Embryonic facial prominence (tissue), 1 donor: ENCODE results near the gene C1QTNF1.
"Not testable (repeated sequence)": the region's sequence is repeated elsewhere in the genome, so short reads cannot be mapped to it uniquely, and the experiment has no call there.

Experiments used
- DNase-seq: peaks from one replicate; pipeline ENCODE4 v3.0.0-alpha.2; 2016; ENCODE audit errors: extremely low spot score

The C1QTNF1 gene

DNA sequence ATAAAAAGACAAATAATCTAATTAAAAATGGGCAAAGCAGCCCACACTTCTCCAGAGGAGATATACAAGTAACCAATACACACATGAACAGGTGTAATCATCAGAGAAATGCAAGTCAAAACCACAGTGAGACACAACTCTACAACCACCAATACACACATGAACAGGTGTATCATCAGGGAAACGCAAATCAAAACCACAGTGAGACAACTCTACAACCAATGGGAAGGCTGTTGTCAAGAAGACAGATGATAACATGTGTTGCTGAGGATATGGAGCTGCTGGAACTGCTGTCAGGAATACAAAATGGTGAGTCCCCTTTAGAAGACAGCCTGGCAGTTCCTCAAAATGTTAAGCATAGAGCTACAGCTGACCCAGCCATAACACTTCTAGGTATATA is 28.2 kb downstream of the C1QTNF1 start:
- DNase-seq, result no peak

DNA sequence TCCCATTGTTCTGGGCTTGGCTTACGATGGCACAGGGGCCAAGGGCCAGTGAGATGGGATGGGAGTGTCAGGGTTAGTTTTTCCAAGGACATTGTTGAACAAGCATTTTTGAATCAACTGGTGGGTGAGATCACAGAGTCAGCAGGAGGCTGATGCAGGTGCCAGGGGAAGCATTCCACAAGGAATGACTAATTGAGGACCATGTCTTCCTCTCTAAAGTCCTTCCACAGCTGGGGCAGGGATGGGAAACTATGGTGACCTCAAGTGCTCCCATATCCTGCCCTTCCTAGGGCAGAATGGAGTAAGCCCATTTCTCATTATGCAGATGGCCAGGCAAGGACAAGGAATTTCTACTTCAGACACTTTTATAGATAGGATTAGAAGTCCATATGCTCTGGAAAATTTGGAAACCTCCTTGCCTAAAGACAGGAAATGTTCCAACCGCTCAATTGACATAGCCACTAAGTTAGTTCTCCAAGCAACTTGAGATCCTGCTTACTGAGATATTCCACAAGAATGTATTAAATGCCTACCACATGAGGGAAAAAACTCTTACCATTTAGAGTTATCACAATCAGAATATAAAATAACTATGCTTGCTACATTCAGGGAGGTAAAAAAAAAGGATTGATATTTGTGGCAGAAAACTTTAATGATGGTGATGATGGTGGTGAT is 29.4 kb downstream of the C1QTNF1 start:
- DNase-seq, result no peak

DNA sequence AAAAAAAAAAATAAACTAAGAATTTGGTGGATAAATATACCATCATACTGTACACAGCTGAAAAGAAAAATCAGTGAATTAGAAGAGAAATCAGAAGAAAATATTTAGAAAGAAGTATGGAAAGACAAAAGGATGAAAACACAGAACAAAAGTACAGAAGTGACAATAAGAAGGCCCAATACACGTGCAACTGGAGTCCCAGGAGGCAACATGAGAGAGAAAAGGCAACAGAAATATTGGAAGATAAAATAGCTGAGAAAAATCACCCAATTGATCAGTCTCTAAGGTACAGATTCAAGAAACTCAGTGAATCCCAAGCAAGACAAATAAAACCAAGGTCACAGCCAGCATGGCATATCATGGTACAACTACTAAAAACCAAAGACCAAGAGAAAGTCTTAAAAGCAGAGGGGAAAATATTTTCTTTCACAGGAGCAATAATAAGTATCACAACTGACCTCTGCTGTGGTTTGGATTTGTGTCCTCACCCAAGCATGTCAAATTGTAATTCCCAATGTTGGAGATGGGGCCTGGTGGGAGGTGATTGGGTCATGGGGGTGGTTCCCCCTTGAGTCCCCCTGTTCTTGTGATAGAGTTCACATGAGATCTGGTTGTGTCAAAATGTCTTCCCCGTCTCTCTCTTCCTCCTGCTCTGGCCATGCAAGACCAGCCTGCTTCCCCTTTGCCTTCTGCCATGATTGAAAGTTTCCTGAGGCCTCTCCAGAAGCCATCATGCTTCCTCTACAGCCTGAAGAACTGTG is 30.4 kb downstream of the C1QTNF1 start:
- no peak for DNase-seq

DNA sequence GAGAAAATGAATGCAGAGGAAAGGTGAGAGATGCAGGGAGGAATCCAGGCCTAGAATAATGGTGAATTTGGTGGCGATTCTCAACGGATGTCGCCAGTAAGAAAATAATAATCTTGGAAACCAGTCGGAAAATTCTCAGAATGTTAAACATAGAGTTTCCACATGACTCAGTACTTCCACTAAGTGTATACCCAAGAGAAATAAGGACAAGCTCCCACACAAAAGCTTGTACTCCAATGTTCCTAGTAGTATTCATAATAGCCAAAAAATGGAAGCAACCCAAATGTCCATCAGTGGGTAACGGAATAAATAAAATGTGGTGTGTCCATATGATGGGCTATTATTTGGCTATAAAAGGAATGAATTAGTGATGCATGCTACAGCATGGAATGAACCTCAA is 31.2 kb downstream of the C1QTNF1 start:
- DNase-seq, result no peak

DNA sequence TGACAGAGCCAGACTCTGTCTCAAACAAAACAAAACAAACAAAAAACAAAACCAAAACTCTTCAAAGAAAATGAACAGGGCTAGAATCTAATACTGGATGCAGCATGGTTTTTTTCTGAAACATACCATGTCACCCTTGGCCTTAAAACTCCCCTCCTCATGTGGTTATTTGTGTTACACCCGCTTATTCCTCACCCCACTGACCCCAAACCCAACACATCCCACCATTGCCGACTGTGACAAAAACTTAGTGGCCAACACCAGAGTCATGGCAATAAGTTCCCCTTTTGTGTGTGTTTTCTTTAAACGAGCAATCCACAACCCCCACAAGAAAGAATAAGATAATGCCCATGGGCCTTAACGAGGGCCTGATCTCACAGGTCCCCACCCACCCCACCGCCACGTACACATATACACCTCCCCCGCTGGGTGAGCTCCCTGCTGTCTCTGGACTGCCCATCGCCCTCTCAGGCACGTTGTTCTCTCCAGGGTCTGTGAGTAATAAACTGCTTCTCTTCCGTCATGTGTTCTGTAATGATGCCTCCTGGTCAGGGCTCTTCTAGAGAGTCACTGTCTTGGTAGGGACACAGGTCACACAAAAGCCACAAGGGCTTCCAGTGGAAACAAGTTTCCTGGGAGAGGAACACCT is 33.9 kb downstream of the C1QTNF1 start:
- no peak for DNase-seq

DNA sequence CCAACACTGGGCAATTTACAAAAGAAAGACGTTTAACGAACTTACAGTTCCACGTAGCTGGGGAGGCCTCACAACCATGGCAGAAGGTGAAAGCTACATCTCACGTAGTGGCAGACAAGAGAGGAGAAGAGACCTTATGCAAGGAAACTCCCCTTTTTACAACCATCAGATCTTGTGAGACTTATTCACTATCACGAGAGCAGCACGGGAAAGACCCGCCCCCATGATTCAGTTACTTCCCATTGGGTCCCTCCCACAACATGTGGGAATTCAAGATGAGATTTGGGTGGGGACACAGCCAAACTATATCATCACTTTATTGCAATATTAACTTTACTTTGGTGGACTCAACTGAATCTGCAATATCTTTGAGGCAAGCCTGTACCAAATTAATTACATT is 38.7 kb downstream of the C1QTNF1 start:
- no peak for DNase-seq

DNA sequence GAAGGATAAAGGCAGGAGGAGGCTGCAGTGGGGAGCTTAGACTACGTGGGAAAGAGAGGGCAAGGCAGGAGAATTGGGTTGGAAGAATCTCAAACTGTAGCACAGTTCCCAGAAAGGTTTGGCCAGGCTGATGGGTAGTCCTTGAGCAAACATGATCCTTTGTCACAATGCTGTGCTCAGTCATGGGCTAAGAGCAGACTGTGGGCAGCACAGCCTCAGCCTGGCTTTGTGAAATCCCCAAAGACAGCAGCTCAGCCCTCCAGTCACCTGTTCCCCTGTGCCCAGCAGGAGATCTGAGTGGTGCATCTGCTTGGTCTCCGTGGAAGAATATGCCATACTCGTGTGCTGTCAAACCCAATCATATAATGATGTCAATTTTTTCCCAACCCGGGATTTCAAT is 40.1 kb downstream of the C1QTNF1 start:
- no peak for DNase-seq

DNA sequence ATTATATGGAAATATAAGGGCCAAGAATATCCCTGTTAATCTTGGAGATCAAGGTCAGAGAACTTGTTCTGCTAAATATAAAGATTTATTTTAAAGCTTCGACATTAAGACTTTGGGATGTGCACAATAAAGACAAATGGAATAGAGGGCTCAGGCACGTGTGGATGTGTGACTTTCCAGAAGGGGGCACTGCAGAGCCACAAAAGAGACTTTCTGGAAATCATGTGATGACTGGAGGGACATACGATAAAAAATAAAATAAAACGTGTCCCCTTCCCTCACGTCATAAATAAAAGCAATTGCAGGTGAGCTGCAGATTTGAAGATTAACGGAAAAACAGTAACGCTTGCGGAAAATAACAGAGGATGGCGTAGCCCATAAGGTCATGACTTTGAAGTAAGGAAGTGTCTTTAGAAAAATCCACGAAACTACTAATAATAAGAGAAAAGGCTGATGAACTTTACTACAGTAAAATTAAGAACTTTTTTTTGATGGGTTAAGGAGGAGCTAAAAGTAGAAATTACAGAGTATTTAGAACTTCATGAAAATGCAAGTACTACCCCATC is 41.2 kb downstream of the C1QTNF1 start:
- DNase-seq, result no peak

DNA sequence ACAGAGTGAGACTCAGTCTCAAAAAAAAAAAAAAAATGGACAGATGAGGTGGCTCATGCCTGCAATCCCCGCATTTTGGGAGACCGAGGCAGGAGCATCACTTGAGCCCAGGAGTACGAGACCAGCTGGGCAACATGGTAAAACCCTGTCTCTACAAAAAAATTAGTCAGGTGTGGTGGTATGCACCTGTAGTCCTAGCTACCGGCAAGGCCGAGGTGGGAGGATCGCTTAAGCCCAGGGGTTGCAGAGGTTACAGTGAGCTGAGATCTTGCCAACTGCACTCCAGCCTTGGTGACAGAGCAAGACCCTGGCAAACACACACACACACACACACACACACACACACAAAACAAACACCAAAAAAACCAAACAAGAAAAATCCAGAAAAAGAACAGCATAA is 43.0 kb downstream of the C1QTNF1 start:
- no peak for DNase-seq

DNA sequence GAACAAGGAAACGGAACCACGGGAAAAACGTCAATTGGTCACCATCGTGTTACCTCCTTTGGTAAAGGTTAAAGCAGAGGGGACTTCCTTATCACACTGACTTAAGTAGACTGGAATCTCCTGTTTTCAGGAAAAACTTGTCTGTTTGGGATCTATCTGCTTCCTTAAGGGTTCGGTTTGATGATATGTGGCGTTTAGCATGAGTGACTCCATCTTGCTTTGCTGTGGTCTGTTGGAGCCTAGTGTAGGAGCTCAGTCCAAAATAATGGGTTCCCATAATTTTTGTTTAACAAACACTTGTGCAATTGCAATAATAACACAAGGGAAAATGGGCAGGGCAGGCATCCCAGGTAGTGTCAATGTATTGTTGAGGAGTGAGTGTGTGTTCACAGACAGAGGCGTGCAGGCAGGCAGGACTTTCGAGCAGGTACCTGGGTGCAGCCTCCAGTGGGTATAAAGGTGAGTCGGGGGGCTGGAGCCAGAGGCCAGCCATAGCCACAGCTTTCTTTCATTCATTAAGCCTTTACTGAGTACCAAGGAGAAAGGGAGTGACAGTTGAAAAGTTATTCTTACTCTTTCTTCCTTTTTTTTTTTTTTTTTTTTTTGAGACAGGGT is 46.4 kb downstream of the C1QTNF1 start:
- no peak for DNase-seq

DNA sequence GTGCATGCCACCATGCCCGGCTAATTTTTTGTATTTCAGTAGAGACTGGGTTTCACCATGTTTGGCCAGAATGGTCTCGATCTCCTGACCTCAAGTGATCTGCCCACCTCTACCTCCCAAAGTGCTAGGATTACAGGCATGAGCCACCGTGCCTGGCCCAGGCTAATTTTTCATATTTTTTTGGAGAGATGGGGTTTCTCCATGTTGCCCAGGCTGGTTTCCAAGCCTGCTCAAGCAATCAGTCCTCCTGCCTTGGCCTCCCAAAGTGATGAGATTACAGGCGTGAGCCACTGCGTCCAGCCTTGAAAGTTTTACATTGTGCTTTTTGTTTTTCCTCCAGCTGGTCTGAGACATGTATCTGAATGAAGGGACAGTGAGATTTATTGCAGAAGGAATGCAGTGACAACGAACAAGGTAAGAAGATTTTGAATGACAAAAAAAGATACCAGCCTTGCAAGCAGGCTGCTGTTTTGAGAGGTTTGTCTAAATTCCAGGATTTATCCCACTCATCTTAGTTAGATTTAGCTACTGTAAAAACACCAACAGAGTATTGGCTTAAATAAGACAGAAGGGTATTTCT is 47.3 kb downstream of the C1QTNF1 start:
- no peak for DNase-seq

DNA sequence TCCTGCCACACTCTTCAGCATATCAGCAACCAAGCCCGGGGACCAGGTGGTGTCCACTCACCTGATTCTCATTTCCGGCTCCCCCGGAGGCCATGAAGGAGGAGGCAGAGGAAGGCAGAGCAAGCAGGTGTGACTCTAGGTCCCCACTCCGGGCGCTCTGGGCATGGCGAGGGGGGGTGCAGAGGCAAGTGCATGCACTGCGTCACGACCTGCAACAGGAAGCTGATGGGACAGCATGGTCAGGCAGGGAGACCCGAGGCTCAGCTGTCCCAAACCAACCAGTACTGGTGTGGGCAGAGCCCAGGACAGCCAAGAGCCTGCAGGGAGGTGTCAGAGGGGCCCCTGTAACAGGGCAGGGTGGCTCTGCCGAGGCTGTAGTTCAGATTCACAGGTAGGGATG is 48.6 kb downstream of the C1QTNF1 start:
- no peak for DNase-seq

DNA sequence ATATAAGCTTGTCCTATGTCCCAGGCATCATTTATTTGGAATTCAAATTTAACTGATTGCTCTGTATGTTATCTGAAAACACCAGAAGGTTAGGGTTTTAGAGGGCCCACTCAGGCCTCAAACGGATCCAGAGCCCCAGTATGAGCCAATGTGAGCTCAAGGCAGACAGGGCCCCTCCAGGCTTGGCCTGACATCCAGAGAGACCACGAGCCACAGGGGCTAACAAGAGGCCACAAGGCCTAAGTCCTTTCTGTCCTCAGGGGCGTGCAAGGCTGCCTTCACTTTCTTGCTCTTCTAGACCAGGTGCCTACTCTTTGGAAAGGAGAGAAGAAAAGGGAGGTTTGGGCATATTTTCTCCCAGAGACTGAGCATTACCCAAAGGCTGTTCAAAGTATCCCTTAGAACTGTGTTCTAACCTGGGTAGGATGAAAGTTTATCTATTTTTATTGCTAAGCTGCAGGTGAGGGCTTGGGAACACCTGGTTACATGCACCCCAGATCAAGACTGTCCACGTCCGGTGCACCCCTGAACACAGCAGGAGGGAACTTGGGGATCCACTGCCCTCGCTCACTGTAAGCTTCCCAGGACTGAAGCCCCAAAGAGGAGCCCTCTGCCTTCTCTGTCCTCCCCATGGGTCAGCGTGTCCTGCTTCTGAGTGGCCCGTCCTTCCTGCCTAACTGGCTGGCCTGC is 49.2 kb downstream of the C1QTNF1 start:
- DNase-seq, result no peak

DNA sequence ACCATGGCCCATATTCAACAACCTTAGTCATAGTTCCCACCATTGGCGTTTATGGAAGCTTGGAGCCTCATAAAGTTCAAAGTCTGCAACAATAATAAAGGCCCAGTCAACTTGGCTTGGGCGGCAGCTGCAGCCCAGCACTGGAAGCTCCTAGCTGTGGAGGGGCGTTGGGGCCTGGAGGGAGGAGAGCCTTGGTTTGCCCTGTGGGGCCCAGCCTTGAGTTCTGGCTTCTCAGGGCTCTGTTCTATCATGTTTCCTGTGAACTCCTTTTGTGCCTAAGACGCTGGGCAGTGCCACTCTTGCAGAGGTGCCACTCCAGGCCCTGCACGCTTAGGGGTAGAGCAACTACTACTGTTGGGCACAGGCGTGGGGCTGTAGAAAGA is 49.7 kb downstream of the C1QTNF1 start:
- no peak for DNase-seq

DNA sequence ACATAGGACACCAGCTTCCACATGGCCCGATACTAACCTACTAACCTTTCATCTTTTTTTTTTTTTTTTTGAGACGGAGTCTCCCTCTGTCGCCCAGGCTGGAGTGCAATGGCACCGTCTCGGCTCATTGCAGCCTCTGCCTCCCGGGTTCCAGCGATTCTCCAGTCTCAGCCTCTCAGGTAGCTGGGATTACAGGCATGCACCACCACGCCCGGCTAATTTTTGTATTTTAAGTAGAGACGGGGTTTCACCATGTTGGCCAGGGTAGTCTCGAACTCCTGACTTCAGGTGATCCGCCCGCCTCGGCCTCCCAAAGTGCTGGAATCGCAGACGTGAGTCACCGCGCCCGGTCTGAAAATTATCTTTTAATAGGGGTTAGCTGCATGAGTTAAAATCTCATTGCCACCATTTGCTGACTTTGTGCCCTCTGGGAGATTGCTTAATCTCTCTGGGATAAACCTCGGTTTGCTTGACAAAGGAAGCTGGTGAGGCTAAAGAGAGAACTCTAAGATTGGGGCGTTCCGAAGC is 50.2 kb downstream of the C1QTNF1 start:
- DNase-seq, result not testable (repeated sequence)

DNA sequence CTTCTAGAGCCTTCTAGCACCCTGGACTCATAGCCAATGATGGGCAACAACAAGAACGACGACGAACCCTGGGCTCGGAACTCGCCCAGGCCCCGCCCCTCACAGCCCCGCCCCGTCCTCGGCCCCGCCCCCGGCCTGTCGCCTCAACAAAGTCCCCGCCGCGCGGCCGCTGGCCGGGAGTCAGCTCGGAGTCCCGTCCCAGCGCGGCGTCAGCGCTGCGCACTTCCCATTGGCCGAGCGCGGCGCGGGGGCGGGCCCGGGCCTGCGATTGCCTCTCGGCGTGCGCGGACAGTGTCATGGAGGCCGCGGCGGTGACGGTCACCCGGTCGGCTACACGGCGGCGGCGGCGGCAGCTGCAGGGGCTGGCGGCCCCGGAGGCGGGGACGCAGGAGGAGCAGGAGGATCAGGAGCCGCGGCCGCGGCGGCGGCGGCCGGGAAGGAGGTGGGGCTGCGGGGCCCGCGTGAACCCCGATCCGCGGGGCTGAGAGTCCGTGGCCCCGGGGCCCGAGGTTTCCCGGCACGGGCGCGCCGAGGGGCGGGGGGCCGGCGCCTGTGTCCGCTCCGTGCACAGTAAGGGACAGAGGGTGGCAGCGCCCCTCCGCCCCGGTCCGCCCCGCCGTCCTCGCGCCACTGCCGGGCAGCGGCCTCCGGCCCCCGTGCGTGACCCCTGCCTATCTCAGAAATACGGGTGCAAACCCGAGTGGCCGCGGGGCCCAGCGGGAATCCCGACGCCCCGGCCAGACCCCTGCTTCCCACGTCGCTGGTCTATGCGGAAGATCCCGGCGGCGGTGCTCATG is 50.9 kb downstream of the C1QTNF1 start, which contains the start of gene ENGASE:
Gene ENGASE (plus strand): TSS at position 176 of the 797 bp plus-strand sequence. CDS start 121 bp downstream, at position 297.
- DNase-seq, result peak; percentile 53

DNA sequence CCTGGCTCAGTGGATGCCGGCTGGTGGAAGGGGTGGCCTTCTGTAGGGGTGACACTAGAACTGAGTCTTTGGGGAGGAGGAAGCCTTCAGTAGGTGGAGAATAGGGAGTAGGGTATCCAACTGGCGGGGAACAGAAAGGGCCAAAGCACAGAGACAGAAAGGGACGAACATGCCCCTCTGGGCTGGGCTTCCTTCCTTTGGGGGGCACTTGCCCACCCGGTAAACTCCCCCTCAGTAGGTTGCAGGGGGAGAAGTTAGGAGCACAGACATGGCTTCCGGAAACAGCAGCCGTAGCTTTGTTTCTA is 51.4 kb downstream of the C1QTNF1 start:
- DNase-seq, result no peak

DNA sequence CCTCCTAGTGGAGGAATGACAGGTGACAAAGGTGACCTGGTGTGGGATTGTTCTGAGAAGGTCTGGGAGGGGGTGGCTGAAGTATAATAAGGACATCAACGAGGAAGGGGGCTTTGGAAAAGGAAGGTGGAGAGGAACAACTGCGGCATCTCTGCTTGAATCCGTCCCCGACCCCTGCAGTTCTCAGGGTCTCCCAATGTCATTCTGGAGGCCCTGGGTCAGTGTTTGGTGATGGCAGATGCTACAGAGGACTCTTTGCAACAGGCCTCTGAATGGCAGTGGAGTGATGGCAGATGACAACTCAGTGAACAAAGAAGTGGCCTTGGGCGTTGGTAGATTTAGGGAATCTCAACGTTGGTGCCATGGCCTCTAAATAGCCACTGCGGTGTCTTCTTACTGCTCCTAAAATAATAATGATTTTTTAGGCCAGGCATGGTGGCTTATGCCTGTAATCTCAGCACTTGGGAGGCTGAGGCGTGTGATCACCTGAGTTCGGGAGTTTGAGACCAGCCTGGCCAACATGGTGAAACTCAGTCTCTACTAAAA is 52.0 kb downstream of the C1QTNF1 start:
- no peak for DNase-seq

DNA sequence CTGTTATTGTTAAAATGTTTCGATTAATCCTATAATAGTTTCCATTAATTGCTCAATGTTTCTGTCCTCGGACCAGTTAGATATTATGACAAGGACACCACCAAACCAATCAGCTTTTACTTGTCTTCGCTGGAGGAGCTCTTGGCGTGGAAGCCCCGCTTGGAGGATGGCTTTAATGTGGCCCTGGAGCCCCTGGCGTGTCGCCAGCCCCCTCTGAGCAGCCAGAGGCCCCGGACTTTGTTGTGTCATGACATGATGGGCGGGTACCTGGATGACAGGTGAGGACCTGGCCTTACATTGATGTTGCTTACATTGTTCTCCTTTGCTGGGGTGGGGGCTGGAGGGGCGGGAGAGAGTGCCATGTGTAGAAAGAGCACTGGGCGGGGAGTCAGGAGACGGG is 53.6 kb downstream of the C1QTNF1 start:
- DNase-seq, result no peak
